ENCODE results near the gene ARHGAP10. TPM values are rescaled to one million over a fixed set of nuclear protein-coding genes. Genes with fewer than 3 reads are reported as not detected.

ARHGAP10 gene
- total RNA-seq, 1 donor from 2014 or later, result 9.1 TPM

- no peak for DNase-seq (ENCODE audit: low read depth in 2 of 2)
Measured at GRCh38 chr4:148118633-148119032, 386.7 kb downstream of the ARHGAP10 start.

- no peak for DNase-seq (ENCODE audit: low read depth in 2 of 2)
Measured at GRCh38 chr4:148120216-148120615, 388.3 kb downstream of the ARHGAP10 start.

Other genes with a start within 250 kb of the ARHGAP10 start
- gene TMEM184C, start 114.7 kb upstream of the ARHGAP10 start, total RNA-seq, result 23.2 and 30.1 TPM in 2 replicates
- 9.4 and 10.1 TPM in 2 replicates for gene PRMT9, start 47.9 kb upstream of the ARHGAP10 start, total RNA-seq

Data from dermis microvascular lymphatic vessel endothelial cell (primary cell).